Fibroblast of peridontal ligament (primary cell): ENCODE data around the gene HES6.
A peak's percentile ranks its signal among the peaks of the same experiment; 100 is the strongest.

Source experiments
- DNase-seq: peaks from one replicate; pipeline ENCODE4 v3.0.0-alpha.2; 2010; ENCODE audit errors: extremely low read depth

Gene HES6

GRCh38 chr2:238235331-238235732, 4.5 kb downstream of the HES6 start:
- peak; percentile 29 for DNase-seq

DNA sequence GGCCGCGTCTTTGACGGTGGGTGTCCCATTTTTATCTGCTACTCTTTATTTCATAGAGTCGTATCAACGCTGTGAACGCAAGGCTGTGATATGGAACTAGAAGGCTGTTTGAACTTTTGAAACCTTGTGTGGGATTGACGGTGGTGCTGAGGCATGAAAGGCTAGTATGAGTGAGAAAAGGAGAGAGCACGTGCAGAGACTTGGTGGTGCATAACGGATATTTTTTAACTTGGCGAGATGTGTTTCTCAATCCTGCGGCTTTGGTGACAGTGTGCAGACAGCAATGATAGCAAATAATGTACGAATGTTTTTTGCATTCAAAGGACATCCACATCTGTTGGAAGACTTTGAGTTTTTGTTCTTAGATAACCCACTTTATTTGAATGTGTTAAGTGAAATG, 6.2 kb downstream of the HES6 start:
- no peak for DNase-seq

DNA sequence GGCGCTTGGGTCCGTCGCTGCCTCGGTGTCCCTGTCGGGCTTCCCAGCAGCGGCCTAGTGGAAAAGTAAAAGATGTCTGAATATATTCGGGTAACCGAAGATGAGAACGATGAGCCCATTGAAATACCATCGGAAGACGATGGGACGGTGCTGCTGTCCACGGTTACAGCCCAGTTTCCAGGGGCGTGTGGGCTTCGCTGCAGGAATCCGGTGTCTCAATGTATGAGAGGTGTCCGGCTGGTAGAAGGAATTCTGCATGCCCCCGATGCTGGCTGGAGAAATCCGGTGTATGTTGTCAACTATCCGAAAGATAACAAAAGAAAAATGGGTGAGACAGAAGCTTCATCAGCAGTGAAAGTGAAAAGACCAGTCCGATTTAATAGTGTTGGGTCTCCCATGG, 8.0 kb downstream of the HES6 start:
- no peak for DNase-seq

DNA sequence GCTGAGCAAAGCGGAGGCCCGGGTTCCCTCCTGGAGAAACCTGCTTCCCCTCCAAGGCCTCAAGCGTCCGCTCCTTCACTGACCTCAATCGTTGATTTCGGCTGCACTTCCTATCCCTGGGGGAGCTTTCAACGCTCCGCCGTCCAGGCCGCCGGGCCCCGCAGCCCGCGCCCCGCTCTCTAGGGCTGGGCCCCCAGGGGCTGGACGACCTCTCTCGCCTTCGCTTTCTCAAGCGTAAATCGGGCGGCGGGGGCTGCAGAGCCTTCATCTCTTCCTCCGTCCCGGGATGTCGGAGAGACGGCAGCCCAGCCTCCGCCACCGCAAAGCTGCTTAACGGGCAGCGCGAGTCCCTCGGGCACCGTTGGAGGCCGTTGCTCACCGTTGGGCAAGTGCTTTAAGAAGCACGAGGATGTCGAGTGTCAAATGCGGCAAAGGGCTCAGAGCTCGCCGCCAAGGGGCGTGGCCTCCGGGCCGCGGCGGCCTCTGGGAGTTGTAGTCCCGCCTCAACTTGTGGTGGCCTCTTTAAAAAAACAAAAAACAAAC, 8.5 kb downstream of the HES6 start:
- DNase-seq = peak; percentile 30

- no peak for DNase-seq
These were observed 9.1 kb downstream of the HES6 start for GRCh38 chr2:238230699-238231098.

- DNase-seq = no peak
These were observed 11.1 kb downstream of the HES6 start for GRCh38 chr2:238228700-238229099.

DNA sequence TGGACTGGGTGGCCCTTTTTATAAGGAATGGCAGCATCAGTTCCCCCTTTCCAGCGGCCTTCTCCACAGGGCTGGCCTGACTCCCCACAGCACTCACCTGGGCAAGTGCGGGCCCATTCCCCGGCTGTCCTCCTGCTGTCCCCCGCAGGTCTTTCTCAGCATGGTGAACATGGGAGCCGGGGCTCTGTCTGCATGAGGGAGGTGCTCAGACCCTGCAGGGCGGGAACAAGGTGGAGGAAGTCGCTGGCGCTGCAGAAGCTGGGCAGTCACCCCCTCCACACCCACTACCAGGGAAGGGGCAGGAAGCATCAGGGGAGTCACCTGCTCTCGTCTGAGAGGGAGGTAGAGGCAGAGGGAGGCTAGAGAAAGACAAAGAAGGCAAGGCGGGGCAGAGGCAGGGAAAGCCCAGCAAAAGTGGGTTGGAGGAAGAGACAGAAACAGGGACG, 12.2 kb downstream of the HES6 start:
- no peak for DNase-seq

DNA sequence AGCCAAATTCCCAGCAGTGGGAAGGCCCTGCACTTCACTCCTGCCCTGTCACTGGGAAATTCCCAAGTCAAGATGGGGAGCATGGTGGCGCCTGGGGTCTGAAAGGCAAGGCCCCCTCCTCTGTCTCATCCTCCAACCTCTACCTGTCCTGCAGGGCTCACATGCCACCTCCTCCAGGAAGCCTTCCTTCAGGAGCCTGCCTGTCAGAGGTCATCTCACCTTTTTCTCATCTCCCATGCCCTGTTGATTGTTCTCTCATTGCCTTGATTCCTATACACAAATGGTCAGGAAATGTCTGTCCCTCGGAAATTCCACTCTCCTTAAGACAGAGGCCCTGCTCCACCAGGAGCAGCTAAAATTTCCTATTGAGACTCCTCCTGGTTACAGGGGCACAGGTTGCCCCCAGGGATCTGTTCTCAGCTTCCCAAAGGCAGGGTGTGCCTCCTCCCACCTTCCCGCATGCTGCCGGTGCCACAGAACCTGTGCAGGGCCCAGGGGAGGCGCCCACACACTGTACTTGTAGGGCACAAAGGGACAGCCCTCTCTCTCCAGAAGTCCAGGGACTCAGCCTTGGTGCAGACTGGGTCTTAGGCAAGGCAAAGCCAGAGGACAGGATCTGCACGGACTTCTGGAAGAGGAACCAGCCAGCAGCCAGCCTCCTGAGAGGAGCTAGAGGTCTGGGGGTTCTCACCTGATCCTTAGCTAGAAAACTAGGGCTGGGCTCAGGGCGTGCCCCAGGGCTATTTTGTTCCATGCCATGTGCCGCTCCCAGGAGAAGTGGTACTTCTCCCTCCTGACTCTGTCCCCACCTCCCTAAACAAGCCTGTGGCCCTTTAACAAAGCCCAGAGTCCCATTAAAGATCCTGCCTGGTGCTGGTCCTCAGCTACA, 12.9 kb downstream of the HES6 start:
- no peak for DNase-seq

DNA sequence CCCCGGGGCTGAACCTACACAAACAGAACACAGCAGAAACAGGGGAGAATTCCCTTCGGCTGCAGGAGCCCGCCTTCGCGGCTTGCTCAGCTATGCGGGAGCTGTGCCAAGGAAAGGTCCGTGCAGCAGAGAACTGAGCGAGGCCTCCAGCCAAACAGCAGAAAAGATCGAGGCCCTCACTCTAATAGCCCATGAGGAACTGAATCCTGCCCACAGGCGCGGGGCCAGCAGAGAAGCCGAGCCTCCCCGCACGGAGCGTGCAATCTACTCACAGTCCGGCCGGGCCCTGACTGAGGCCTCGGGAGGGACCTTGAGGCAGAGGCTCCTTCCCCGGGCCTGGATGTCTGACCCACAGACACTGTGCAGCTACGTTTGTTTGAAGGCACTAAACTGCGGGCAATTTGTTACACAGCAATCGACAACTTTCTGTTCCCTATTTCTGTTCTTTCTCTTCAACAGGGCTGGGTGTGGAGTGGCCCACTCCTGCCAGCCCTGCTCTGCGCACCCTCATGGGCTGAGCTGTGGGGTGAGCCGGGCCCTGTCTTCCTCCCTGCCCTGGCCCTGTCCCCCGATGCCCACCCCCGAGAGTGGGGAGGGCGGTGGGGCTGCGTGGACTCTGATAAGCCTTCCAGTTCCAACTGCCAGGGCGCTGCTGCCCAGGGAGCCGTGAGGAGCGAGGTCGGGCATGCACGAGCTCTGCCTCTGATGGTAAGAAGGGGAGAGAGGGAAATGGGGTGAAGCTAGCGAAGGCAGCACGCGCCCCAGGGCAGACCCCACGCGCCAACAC, 13.7 kb downstream of the HES6 start:
- DNase-seq = peak; percentile 15

- DNase-seq = no peak
These were observed 14.7 kb downstream of the HES6 start for GRCh38 chr2:238225121-238225520.

DNA sequence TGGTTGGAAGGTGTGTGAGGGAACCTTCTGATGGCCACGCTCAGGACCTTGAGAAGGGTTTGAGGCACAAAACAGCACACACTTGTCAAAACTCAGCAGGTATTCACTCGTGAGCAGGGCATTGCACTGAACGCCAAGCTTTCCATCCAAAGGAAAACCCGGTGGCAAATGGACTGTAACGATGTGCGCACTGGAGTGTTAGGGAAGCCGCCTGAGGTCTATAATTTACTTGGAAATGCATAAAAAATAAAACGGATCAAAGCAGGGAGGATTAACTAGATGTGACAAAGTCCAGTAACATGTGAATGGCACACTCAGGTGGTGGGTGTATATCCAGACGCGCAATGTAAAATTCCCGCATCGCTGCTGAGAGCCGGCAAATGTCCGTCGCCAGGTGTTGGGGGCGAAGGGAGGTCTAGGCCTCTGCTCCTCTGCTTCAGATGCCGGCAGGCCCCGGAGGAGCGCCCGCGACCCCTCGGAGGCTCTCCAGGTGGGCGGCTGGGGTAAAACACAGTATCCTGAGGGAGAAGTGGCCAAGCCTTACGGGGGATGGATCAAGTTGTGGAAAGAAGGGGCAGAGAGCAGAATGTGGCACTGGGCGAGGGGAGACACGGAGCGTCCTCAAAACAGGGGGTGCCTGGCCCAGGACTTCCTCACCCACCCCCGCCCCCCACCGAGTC, 15.3 kb downstream of the HES6 start:
- DNase-seq = no peak

GRCh38 chr2:238220892-238221521, 18.8 kb downstream of the HES6 start:
- DNase-seq = no peak

DNA sequence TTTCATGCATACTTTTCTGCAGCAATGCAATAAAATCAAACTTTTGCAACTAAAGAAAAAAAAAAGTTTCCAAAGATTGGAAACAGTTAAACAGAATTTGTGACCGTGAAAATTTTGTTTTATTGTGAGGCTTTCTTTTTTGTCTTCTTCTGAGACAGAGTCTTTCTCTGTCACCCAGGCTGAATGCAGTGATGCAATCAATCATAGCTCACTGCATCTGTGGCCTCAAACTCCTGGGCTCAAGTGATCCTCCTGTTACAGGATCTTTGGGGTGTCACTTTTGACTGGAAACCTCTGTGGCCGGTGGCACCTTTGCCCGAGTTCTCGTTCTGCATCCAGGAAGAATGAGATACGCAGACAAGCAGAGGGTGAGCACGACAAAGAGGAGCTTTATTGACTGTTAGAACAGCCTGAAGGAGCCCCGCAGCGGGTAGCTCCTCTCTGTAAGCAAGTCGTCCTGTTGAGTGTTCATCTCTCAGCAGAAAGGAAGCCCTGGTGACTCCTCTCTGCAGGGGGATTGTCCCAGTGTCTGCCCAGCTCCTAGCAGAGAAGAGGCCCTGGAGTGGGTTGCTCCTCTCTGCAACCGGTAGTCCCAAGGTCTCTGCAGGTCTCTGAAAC, 19.5 kb downstream of the HES6 start:
- DNase-seq = no peak

GRCh38 chr2:238216651-238217184, 23.1 kb downstream of the HES6 start:
- no peak for DNase-seq

GRCh38 chr2:238207006-238207405, 32.8 kb downstream of the HES6 start:
- no peak for DNase-seq

DNA sequence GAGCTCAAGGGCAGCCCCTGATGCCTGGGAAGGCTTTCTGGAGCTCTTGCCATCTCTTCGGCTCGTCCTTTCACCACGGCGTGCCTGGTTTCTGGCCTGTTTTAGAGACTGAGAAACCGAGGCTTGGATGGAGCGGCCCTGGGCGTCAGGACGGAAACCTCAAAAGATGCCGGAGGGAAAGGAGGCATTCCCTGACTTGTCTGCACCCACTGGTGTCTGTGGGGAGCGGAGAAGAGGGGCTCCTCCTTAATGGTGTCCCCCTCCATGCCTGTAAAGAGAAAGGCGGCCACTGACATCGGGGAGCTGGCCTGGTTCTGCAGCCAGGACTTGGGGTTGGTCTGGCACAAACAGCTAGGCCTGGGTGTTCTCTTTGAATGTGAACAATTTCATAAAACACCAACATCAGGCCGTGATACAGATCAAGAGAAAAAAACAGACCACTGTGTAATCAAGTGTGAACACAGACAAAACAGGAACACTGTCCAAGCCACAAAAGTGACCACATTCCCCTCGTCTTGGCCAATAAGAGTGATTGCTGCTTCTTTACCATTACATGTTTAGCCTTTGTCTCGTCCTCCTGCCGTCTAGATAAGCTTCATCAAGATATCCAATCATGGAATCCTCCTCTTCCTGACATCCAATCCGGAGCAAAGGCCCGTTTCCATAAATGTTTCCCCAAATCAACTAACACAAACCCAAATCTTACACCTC, 35.7 kb downstream of the HES6 start:
- DNase-seq = no peak

- peak; percentile 64 for DNase-seq
These were observed 36.5 kb downstream of the HES6 start, which contains the start of gene ILKAP for GRCh38 chr2:238203094-238203972. ILKAP (minus strand) TSS chr2:238203695; CDS start chr2:238203553, 142 bp downstream.

DNA sequence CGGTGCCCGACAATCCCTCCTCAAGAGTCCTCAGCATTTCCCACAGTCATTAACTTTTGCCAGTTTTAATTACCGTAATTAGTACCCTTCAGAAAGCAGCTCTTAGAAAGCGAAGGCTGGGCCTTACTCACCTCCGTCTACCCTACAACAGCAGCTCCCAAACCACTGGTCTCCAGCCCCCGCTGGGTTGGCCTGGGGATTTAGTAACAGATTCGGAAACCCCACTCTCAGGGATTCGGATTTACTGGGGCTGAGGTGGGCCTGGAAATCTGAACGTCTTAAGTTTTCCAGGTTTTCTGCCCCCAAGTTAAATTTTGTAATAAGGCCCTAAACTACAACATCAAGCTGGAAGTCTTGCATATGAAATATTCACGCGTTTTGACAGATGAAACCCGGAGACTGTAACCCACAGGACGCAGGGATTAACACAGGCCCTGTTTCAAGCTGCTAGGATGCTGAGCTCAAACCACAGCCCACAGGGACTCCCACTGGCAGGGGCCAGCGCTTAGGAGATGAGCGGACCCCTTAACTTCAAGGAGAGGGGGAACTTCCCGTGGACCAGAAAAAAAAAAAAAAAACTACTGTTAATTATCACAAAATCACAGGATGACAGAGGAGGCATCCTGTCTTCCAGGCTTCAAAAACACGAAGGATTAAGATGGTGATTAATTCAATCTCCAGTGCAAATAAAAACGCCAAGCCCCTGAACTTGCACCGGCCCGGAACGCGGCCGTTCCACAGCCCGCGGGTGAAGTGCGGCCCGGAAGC, 37.3 kb downstream of the HES6 start:
- DNase-seq = peak; percentile 42
